ENCODE results near the gene TMLHE. TPM values are rescaled to one million over a fixed set of nuclear protein-coding genes. Genes with fewer than 3 reads are reported as not detected.
A peak's percentile ranks its signal among the peaks of the same experiment; 100 is the strongest.
"Not testable (repeated sequence)": the region's sequence is repeated elsewhere in the genome, so short reads cannot be mapped to it uniquely, and the experiment has no call there.

Gene TMLHE
- total and polyA plus RNA-seq, 2 experiments from 2014 or later = 17.4 to 22.1 TPM

DNA sequence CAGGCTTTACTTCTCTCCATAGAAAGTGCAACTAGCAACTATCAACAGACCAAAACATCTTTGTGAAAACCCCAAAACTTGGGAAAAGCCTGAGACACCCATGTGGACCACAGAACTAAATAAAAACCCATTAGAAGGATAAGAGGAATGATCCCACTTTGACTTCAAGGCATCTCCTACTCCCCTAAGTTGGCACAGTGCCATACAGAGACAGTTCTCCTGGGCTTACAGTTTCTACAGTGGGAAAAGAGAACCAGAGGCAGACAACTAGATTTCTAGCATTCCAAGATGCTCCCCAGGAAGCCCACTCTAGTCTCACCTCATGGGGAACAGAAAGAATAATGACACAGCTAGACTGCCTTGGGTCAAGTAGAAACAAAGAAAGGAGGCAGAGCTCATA is 20.4 kb downstream of the TMLHE start:
- no peak overlapping the region for H3K27ac ChIP-seq
- H3K27me3 ChIP-seq = no peaks in the 10 kb centered on the region
- no peak for DNase-seq (ENCODE audit: low read depth in 1 of 2, low spot score in 1 of 2)
- H3K4me3 ChIP-seq = no peak overlapping the region
- TF ChIP-seq, protein P1, sequence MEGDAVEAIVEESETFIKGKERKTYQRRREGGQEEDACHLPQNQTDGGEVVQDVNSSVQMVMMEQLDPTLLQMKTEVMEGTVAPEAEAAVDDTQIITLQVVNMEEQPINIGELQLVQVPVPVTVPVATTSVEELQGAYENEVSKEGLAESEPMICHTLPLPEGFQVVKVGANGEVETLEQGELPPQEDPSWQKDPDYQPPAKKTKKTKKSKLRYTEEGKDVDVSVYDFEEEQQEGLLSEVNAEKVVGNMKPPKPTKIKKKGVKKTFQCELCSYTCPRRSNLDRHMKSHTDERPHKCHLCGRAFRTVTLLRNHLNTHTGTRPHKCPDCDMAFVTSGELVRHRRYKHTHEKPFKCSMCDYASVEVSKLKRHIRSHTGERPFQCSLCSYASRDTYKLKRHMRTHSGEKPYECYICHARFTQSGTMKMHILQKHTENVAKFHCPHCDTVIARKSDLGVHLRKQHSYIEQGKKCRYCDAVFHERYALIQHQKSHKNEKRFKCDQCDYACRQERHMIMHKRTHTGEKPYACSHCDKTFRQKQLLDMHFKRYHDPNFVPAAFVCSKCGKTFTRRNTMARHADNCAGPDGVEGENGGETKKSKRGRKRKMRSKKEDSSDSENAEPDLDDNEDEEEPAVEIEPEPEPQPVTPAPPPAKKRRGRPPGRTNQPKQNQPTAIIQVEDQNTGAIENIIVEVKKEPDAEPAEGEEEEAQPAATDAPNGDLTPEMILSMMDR (IDR thresholded peaks at IDR 0.05; ENCODE audit: low read depth, low read length) = no peak
- H3K9me3 ChIP-seq (ENCODE audit: low read depth) = peaks cover 4% of the 10 kb centered on the region
- no peaks in the 10 kb centered on the region for H3K36me3 ChIP-seq
- no peaks in the 10 kb centered on the region for H3K4me1 ChIP-seq (ENCODE audit: low read depth)

DNA sequence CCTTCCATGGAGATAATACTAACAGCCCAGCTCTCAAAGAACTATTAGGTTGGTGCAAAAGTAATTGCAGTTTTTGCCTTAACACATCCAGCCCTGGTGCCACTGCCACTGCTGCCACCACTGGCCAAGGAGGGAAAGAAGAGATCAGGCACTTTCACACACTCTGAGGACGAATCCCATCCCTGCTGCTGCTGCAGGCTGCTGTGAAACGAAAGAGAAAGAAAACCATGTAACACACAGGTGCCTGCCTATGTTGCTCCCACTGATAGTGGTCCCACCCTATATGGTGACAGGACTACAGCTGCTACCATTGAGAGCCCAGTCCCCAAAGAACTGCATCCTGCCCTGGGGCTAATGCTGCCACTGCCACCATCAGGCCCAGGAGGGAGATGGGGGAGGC is 35.1 kb downstream of the TMLHE start:
- no peak for DNase-seq (ENCODE audit: low read depth in 1 of 2, low spot score in 1 of 2)
- no peaks in the 10 kb centered on the region for H3K36me3 ChIP-seq
- TF ChIP-seq, protein P1 (IDR thresholded peaks at IDR 0.05; ENCODE audit: low read depth, low read length) = no peak
- H3K4me3 ChIP-seq = no peak overlapping the region
- H3K4me1 ChIP-seq (ENCODE audit: low read depth) = no peaks in the 10 kb centered on the region
- H3K27me3 ChIP-seq = no peaks in the 10 kb centered on the region
- H3K27ac ChIP-seq = no peak overlapping the region
- H3K9me3 ChIP-seq (ENCODE audit: low read depth) = no peaks in the 10 kb centered on the region

DNA sequence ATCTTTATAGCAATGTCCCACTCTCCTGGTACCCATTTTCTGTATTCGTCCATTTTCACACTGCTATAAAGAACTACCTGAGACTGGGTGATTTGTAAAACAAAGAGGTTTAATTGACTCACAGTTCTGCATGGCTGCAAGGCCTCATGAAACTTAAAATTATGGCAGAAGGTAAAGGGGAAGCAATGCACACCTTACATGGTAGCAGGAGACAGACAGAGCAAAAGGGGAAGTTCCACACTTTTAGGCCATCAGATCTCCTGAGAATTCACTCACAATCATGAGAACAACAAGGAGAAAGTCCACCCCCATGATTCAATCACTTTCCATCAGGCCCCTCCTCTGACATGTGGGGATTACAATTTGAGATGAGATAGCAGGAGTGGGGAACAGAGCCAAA is 49.7 kb downstream of the TMLHE start:
- Histone ChIP-seq H3K36me3 (no peaks in the 10 kb centered on the region), H3K4me1 (ENCODE audit: low read depth) (no peaks in the 10 kb centered on the region), H3K27me3 (no peaks in the 10 kb centered on the region), H3K9me3 (ENCODE audit: low read depth) (no peaks in the 10 kb centered on the region), H3K4me3 (no peak overlapping the region), H3K27ac (no peak overlapping the region)
- TF ChIP-seq, protein P1 (IDR thresholded peaks at IDR 0.05; ENCODE audit: low read depth, low read length) = no peak
- DNase-seq (ENCODE audit: low read depth in 1 of 2, low spot score in 1 of 2) = no peak

DNA sequence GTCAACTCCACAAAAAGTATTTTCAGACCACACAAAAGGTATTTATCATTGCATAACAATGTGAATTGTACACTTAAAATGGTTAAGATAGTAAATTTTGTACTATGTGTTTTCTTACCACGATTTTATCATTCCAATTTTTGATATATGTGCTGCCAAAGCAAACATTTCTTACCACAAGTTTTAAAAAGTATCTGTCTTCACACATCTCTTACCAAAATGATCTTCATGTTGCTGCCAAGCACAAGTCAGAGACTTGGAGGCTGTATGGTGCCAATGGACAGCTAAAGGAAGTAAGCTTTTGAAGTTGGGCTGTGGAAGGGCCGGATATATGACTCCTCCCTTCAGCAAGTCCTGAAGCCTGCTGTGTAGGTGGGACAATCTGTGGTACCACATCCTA is 67.9 kb downstream of the TMLHE start:
- no peaks in the 10 kb centered on the region for H3K4me1 ChIP-seq (ENCODE audit: low read depth)
- TF ChIP-seq, protein P1 (IDR thresholded peaks at IDR 0.05; ENCODE audit: low read depth, low read length) = no peak
- H3K9me3 ChIP-seq (ENCODE audit: low read depth) = no peaks in the 10 kb centered on the region
- no peaks in the 10 kb centered on the region for H3K27me3 ChIP-seq
- no peak overlapping the region for H3K27ac ChIP-seq
- DNase-seq (ENCODE audit: low read depth in 1 of 2, low spot score in 1 of 2) = peak in 1 of 2 donors; percentile 42
- H3K4me3 ChIP-seq = no peak overlapping the region
- peaks cover 5% of the 10 kb centered on the region for H3K36me3 ChIP-seq

DNA sequence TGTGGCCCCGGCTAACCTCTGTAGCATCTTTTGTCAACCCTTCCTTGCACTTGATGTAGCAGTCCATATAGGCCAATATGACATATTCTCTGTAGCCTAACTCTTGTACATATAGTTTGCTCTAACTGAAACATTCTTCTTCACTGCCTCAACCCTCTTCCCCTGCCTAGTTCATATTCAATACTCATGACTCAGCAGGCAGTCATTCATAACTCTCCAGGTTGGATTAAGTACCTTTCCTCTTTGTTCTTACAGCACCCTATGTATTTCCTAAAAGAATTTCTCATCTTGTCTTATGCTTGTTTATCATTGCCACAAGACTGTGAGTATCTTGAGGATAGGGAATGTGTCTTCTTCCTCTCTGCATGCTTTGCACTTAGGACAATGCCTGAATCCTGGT is 76.9 kb downstream of the TMLHE start:
- TF ChIP-seq, protein P1 (IDR thresholded peaks at IDR 0.05; ENCODE audit: low read depth, low read length) = no peak
- H3K4me3 ChIP-seq = no peak overlapping the region

DNA sequence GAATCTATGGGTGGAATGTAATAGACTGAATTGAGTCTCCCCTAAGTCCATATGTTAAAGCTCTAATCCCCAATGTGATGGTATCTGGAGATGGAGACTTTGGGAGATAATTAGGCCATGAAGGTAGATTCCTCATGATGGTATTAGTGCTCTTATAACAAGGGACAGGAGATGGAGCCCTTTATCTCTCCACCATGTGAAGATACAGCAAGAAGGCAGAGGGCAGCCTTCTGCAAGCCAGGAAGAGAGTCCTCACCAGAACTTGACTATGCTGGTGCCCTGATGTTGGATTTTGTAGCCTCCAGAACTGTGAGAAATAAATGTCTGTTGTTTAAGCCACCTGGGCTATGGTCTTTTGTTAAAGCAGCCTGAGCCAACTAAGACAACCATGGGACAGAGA is 78.0 kb downstream of the TMLHE start:
- TF ChIP-seq, protein P1 (IDR thresholded peaks at IDR 0.05; ENCODE audit: low read depth, low read length) = no peak

More for the DNA sequence above, 76.9 kb downstream of the TMLHE start:
- no peaks in the 10 kb centered on the region for H3K4me1 ChIP-seq (ENCODE audit: low read depth)
- H3K27me3 ChIP-seq = no peaks in the 10 kb centered on the region
- no peaks in the 10 kb centered on the region for H3K36me3 ChIP-seq
- DNase-seq (ENCODE audit: low read depth in 1 of 2, low spot score in 1 of 2) = no peak
- no peak overlapping the region for H3K27ac ChIP-seq
- H3K9me3 ChIP-seq (ENCODE audit: low read depth) = no peaks in the 10 kb centered on the region

DNA sequence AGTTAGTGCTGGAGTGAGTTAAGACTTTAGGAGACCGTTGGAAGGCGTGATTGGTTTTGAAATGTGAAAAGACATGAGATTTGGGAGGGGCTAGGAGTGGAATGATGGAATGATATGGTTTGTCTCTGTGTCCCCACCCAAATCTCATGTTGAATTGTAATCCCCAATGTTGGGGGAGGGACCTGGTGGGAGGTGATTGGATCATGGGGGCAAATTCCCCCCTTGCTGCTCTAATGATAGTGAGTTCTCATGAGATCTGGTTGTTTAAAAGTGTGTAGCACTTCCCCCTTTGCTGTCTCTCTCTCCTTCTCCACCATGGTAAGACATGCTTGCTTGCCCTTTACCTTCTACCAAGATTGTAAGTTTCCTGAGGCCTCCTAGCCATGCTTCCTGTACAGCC is 85.7 kb downstream of the TMLHE start:
- H3K4me1 ChIP-seq (ENCODE audit: low read depth); H3K27me3 ChIP-seq; H3K27ac ChIP-seq; H3K9me3 ChIP-seq (ENCODE audit: low read depth); H3K4me3 ChIP-seq; H3K36me3 ChIP-seq; DNase-seq (ENCODE audit: low read depth in 1 of 2, low spot score in 1 of 2): not testable (repeated sequence)

More for the DNA sequence above, 78.0 kb downstream of the TMLHE start:
- H3K36me3 ChIP-seq = no peaks in the 10 kb centered on the region
- no peak overlapping the region for H3K27ac ChIP-seq
- H3K27me3 ChIP-seq = no peaks in the 10 kb centered on the region
- no peak overlapping the region for H3K4me3 ChIP-seq
- no peaks in the 10 kb centered on the region for H3K4me1 ChIP-seq (ENCODE audit: low read depth)
- DNase-seq (ENCODE audit: low read depth in 1 of 2, low spot score in 1 of 2) = peak in 1 of 2 donors; percentile 2
- H3K9me3 ChIP-seq (ENCODE audit: low read depth) = no peaks in the 10 kb centered on the region
